ENCODE results near the gene TSEN54. TPM values are rescaled to one million over a fixed set of nuclear protein-coding genes. Genes with fewer than 3 reads are reported as not detected.

Gene TSEN54
- polyA plus RNA-seq, 4 donors = 20.8 to 71.0 (median 45.0) TPM

- DNase-seq (ENCODE audit: low read depth in 4 of 4, low spot score in 3 of 4) = no peak
Measured at GRCh38 chr17:75487351-75488070, 28.8 kb upstream of the TSEN54 start.

GRCh38 chr17:75488693-75489510, 27.4 kb upstream of the TSEN54 start:
- no peak for DNase-seq (ENCODE audit: low read depth in 4 of 4, low spot score in 3 of 4)

- DNase-seq (ENCODE audit: low read depth in 4 of 4, low spot score in 3 of 4) = no peak
Measured at GRCh38 chr17:75489511-75489955, 26.8 kb upstream of the TSEN54 start.

- DNase-seq (ENCODE audit: low read depth in 4 of 4, low spot score in 3 of 4) = no peak
Measured at GRCh38 chr17:75490173-75490743, 26.1 kb upstream of the TSEN54 start.

- no peak for DNase-seq (ENCODE audit: low read depth in 4 of 4, low spot score in 3 of 4)
Measured at GRCh38 chr17:75490953-75491649, 25.2 kb upstream of the TSEN54 start.

- DNase-seq (ENCODE audit: low read depth in 4 of 4, low spot score in 3 of 4) = no peak
Measured at GRCh38 chr17:75491680-75492079, 24.6 kb upstream of the TSEN54 start.

GRCh38 chr17:75492555-75493168, 23.7 kb upstream of the TSEN54 start:
- no peak for DNase-seq (ENCODE audit: low read depth in 4 of 4, low spot score in 3 of 4)

GRCh38 chr17:75493476-75494129, 22.7 kb upstream of the TSEN54 start:
- no peak for DNase-seq (ENCODE audit: low read depth in 4 of 4, low spot score in 3 of 4)

- no peak for DNase-seq (ENCODE audit: low read depth in 4 of 4, low spot score in 3 of 4)
Measured at GRCh38 chr17:75494326-75494877, 21.9 kb upstream of the TSEN54 start.

GRCh38 chr17:75496005-75496404, 20.3 kb upstream of the TSEN54 start:
- no peak for DNase-seq (ENCODE audit: low read depth in 4 of 4, low spot score in 3 of 4)

- no peak for DNase-seq (ENCODE audit: low read depth in 4 of 4, low spot score in 3 of 4)
Measured at GRCh38 chr17:75498039-75498725, 18.1 kb upstream of the TSEN54 start.

- DNase-seq (ENCODE audit: low read depth in 4 of 4, low spot score in 3 of 4) = no peak
Measured at GRCh38 chr17:75498726-75499213, 17.6 kb upstream of the TSEN54 start.

- no peak for DNase-seq (ENCODE audit: low read depth in 4 of 4, low spot score in 3 of 4)
Measured at GRCh38 chr17:75499313-75500022, 16.9 kb upstream of the TSEN54 start.

GRCh38 chr17:75500419-75501216, 15.7 kb upstream of the TSEN54 start:
- DNase-seq (ENCODE audit: low read depth in 4 of 4, low spot score in 3 of 4) = no peak

- no peak for DNase-seq (ENCODE audit: low read depth in 4 of 4, low spot score in 3 of 4)
Measured at GRCh38 chr17:75501378-75502071, 14.8 kb upstream of the TSEN54 start.

GRCh38 chr17:75502072-75502720, 14.1 kb upstream of the TSEN54 start:
- DNase-seq (ENCODE audit: low read depth in 4 of 4, low spot score in 3 of 4) = no peak
